ENCODE measurements around the gene STK32C.
"Not testable (repeated sequence)": the region's sequence is repeated elsewhere in the genome, so short reads cannot be mapped to it uniquely, and the experiment has no call there.

Gene STK32C

GRCh38 chr10:132339276-132339675 lies 31.5 kb upstream of the STK32C start:
- TF ChIP-seq, protein P1, sequence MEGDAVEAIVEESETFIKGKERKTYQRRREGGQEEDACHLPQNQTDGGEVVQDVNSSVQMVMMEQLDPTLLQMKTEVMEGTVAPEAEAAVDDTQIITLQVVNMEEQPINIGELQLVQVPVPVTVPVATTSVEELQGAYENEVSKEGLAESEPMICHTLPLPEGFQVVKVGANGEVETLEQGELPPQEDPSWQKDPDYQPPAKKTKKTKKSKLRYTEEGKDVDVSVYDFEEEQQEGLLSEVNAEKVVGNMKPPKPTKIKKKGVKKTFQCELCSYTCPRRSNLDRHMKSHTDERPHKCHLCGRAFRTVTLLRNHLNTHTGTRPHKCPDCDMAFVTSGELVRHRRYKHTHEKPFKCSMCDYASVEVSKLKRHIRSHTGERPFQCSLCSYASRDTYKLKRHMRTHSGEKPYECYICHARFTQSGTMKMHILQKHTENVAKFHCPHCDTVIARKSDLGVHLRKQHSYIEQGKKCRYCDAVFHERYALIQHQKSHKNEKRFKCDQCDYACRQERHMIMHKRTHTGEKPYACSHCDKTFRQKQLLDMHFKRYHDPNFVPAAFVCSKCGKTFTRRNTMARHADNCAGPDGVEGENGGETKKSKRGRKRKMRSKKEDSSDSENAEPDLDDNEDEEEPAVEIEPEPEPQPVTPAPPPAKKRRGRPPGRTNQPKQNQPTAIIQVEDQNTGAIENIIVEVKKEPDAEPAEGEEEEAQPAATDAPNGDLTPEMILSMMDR (conservative IDR thresholded peaks at IDR 0.05; ENCODE audit: low read depth, low read length) = no peak
- no peak for DNase-seq (ENCODE audit: low read depth)
- H3K4me3 ChIP-seq (ENCODE audit: low read length) = no peak overlapping the region

- H3K4me3 ChIP-seq (ENCODE audit: low read length) = no peak overlapping the region
- TF ChIP-seq, protein P1 (conservative IDR thresholded peaks at IDR 0.05; ENCODE audit: low read depth, low read length) = no peak
- no peak for DNase-seq (ENCODE audit: low read depth)
These were observed 31.1 kb upstream of the STK32C start for GRCh38 chr10:132338876-132339275.

- not testable (repeated sequence) for H3K4me3 ChIP-seq (ENCODE audit: low read length); DNase-seq (ENCODE audit: low read depth)
These were observed 30.1 kb upstream of the STK32C start for GRCh38 chr10:132337854-132338253.

DNA sequence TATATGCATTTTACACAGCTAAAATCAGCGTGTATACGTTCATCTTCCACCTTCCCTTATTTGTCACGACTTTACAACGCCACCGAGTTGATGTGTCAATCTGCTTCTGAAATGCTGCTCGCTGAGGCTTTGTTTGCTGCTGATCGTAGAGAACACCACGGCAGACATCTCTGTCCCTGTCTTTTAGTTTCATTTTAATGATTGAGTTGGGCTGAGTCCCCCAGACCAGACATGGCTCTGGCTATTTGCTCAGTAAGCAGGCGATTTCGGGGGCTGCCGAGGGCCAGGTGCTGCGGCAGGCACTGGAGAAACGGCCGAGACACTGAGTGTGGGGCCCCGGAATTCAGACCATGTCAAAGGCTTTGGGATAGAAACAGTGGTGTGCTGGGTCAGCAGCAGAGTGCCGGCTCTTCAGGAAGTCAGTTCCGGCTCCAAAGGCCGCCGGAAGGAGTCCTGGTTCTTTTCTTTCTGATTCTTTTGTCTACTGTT lies 29.2 kb upstream of the STK32C start:
- DNase-seq (ENCODE audit: low read depth) = no peak
- H3K4me3 ChIP-seq (ENCODE audit: low read length) = no peak overlapping the region

GRCh38 chr10:132336064-132336746 lies 28.5 kb upstream of the STK32C start:
- H3K4me3 ChIP-seq (ENCODE audit: low read length) = no peak overlapping the region
- DNase-seq (ENCODE audit: low read depth) = no peak
- TF ChIP-seq, protein P1 (conservative IDR thresholded peaks at IDR 0.05; ENCODE audit: low read depth, low read length) = no peak

More for the DNA sequence above, 29.2 kb upstream of the STK32C start:
- TF ChIP-seq, protein P1 (conservative IDR thresholded peaks at IDR 0.05; ENCODE audit: low read depth, low read length) = no peak

DNA sequence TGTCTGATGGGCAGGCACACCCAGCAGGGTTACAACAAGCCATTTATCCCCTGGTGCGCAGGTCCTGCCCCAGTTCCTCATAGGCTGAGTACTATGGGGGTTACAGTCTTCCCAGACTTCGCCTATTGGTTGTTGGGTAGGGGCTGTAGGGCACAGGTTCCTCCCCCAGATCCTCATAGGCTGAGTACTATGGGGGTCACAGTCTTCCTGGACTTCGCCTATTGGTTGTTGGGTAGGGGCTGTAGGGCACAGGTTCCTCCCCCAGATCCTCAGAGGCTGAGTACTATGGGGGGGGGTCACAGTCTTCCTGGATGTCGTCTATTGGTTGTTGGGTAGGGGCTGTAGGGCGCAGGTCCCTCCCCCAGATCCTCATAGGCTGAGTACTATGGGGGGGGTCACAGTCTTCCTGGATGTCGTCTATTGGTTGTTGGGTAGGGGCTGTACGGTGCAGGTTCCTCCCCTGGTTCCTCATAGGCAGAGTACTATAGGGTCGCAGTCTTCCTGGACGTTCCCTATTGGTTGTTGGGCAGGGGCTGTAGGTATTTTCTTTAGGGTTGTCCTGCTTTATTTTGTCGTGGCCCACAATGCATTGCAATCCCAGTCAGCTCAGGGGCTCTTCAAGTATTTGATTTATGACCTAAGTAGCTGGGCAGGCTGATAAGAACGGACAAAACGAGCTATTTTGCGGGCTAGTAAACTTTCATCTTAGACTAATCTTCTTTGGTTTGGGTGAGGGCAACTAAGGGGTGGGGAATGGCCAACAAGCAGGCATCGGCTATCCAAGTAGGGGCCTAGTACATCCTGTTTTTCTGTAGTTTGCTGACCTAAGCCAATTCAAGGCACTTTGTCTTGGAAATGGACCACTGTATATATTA lies 27.7 kb upstream of the STK32C start:
- H3K4me3 ChIP-seq (ENCODE audit: low read length) = no peak overlapping the region
- no peak for DNase-seq (ENCODE audit: low read depth)
- TF ChIP-seq, protein P1 (conservative IDR thresholded peaks at IDR 0.05; ENCODE audit: low read depth, low read length) = no peak

- DNase-seq (ENCODE audit: low read depth) = no peak
- TF ChIP-seq, protein P1 (conservative IDR thresholded peaks at IDR 0.05; ENCODE audit: low read depth, low read length) = no peak
- no peak overlapping the region for H3K4me3 ChIP-seq (ENCODE audit: low read length)
These were observed 27.0 kb upstream of the STK32C start for GRCh38 chr10:132334631-132335188.

All from retinal pigment epithelial cell (primary cell).